ENCODE data around the gene UBTD2. TPM values are rescaled to one million over a fixed set of nuclear protein-coding genes. Genes with fewer than 3 reads are reported as not detected.
"Not testable (repeated sequence)": the region's sequence is repeated elsewhere in the genome, so short reads cannot be mapped to it uniquely, and the experiment has no call there.

Gene UBTD2
- total RNA-seq, 1 donor from 2014 or later, result 54.0 TPM

DNA sequence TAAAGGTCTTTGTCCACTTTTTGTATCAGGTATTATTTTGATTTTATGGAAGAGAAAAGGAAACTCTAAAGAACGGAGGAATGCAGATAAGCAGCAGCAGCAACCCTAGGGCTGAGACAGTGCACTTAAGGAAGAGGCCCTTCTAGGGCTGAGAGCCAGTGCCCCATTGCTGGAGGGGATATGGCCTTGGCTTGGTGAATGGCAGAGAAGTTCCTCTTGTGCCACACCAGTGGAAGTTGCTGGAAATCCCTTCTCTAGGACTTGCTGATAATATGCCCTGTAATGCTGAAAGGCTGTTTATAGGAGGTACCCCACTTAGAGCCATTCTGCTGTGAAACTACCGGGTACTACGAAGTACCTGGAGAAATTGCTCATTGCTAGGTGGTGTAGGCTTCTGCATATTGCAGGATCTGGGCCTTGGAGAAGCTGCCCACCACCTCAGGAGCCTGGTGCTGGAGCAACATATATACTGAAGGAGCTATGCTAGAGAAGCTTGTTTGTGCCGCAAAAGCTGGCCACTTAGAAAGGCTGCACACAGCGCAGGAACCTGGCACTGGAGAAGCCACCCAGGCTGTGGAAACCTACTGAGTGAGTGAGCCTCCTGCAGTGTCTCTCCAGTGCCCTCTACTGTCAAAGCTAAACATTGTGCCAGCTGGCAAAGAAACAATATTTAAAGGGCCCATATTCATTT lies 9.6 kb upstream of the UBTD2 start:
- DNase-seq (ENCODE audit: low read depth), result peak; percentile 69

DNA sequence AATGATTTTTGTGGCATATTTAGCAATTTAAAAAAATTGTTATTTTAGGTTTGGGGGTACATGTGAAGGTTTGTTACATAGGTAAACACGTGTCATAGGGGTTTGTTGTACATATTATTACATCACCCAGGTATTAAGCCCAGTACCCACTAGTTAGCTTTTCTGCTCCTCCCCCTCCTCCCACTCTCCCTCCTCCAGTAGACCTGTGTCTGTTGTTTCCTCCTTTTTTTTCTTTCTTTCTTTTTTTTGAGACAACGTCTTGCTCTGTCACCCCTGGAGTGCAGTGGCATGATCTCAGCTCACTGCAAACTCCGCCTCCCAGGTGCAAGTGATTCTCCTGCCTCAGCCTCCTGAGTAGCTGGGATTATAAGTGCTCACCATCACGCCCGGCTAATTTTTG lies 8.3 kb upstream of the UBTD2 start:
- DNase-seq (ENCODE audit: low read depth), result not testable (repeated sequence)

DNA sequence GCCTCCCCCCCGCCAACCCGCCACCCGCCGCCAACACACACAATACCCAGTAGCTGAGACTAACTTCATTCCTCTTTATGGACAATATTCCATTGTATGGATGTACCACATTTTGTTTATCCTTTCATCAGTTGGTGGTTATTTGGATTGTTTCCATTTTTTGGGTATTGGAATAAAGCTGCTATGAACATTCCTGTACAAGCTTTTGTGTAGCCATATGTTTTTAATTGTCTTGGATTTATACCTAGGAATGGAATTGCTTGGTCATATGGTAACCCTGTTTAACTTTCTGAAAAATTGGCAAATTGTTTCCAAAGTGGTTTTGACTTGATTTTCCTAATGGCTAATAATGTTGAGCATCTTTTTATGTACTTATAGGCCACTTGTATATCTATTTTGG lies 4.9 kb upstream of the UBTD2 start:
- no peak for DNase-seq (ENCODE audit: low read depth)

DNA sequence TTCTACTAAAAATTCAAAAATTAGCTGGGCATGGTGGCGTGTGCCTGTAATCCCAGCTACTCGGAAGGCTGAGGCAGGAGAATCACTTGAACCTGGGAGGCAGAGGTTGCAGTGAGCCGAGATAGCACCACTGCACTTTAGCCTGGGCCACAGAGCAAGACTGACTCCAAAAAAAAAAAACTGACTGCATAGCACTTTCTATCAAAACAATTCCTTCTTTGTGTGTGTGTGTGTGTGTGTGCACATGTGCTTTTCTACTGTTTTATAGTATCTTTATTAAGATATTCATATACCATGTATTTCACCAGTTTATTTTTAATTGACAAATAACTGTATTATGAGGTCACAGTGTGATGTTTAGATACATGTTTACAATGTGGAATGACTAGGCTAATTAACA lies 3.6 kb upstream of the UBTD2 start:
- DNase-seq (ENCODE audit: low read depth), result not testable (repeated sequence)

DNA sequence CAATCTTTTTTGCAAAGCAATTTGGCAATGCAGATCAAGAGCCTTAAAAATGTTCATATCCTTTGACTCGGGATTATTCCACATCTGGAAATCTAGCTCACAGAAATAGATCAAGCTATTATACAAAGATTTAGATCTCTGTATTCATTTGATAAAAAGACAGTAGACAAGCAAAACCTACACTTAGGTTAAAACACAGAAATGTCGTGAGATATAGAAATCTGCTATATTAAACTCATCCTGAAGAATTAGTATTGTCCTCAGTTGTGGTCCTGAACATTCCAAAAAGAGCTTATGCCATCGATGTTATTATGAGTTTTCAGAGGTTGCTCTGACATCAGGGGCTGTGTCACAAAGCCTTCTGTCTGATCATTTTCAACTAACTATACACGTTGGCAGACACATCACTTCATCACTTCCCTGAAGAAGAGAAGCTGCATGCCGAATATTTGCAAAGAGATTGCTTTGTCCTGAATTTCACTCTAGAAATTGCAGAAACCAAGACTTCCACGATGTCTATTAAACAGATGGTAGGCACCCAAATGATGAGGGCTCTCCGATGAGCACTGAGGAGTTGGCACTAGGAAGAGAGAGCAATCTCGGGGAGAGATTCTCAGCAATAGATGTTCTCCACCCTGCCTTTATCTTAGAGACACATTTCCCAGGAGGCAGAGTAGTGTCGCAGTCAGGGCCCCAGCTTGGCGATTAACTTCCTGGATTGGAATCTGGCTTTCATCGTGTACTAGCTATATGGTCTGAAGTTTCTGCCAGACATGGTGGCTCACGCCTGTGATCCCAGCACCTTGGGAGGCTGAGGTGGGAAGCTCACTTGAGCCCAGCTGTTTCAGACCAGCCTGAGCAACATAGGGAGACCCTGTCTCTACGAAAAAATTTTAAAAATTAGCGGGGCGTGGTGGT lies 1.9 kb upstream of the UBTD2 start:
- DNase-seq (ENCODE audit: low read depth), result no peak

- no peak for DNase-seq (ENCODE audit: low read depth)
These were observed 1.0 kb upstream of the UBTD2 start for GRCh38 chr5:172284611-172284980.

- no peak for DNase-seq (ENCODE audit: low read depth)
These were observed 472 bp upstream of the UBTD2 start for GRCh38 chr5:172283862-172284610.

DNA sequence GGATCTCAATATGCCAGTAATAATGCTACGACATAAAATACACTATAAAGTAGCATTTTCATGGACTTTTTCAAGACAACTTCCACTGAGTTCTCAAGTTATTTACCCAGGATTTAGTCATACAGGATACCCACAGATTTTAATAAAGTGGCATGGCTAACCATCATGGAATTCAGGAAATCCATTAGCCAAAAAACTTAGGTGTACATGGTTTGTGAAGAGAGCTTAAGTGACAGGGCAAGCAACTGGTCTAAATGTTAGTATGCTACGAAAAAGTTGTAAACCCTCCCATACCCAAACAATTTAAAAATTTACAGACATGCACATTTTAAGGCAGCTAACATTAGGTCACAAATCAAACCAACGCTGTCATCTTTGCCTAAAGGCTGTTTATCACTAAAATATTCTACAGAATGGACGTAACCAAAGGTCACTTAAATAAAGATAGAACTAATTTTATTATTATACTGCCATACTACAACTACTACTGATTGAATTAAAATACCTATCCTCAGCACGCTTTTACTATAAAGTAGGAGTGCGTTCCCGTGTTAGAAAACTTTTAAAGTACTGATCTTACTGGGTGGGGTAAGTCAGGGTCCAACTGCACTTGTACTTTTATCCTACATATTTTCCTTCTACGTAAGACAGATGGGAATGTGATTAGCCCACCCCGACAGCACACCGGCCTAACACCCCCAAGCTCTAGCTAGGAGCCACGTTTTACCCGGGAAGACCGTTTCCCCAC lies 1.1 kb downstream of the UBTD2 start:
- DNase-seq (ENCODE audit: low read depth), result peak; percentile 48

DNA sequence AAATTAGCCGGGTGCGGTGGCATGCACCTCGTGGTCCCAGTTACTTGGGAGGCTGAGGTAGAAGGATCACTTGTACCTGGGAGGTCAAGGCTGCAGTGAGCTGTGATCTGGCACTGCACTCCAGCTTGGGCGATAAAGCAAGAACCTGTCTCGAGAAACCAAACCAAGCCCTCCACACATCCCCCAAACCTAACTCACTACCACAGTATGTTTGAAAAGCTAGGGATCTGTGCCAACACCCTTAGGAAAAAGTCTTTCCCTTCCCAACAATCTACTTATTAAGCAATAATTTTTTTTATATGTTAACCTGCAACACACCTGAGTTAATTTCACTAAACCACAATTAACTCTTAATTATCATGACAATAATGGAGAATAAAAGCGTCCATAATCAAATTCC lies 2.2 kb downstream of the UBTD2 start:
- DNase-seq (ENCODE audit: low read depth), result no peak

DNA sequence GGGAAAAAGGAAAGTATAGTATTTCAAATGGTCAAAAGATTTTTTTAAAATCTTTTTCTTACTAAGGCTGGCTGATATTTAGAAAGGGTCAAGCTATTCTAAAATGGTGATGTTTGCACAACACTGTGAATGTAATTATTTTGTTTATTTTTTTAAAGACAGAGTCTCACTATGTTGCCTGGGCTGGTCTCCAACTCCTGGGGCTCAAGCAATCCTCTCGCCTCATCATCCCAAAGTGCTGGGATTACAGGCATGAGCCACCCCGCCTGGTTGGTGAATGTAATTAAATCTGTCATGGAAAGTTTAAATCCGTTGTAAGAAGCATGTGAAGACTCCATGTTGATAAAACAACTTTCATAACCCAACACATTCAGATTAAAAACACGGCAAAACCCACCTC lies 2.6 kb downstream of the UBTD2 start:
- DNase-seq (ENCODE audit: low read depth), result no peak

DNA sequence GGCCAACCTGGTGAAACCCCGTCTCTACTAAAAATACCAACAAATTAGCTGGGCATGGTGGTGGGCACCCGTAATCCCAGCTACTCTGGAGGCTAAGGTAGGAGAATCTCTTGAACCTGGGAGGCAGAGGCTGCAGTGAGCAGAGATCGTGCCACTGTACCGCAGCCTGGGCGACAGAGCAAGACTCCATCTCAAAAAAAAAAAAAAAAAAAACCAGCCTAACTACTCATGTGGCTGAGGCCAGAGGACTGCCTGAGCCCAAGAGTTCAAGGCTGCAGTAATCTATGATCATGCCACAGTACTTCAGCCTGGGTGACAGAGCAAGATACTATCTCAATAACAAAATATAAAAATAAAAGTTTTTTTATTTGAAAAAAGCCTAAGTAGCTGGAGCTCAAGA lies 3.2 kb downstream of the UBTD2 start:
- no peak for DNase-seq (ENCODE audit: low read depth)

DNA sequence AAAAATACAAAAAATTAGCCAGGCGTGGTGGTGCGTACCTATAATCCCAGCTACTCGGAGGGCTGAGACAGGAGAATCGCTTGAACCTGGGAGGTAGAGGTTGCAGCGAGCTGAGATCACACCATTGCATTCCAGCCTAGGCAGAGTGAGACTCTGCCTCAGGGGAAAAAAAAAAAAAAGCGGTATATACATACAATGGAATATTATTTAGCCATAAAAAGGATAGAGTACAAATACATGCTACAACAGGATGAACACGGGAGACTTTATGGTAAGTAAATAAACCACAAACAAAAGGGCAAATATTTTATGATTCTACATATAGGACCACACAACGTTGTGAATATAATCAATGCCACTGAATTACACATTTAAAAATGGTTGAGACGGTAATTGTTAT lies 5.2 kb downstream of the UBTD2 start:
- no peak for DNase-seq (ENCODE audit: low read depth)

DNA sequence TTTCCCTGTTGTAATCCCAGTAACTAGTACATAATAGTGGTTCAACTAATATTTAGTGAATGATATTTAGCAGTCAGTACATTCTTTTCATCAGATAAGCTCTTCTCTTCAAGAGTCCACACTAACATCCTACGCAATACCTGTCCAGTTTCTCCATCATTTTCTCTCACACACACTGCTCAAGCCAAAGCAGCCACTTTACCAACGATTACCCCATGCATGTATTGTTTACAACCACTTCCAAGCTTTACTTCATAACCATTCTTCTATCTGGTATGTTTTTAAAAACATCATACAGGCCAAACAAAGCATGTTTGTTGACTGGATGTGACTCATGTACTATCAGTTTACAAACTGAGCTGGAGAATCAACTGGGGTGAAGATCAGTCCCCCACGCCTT lies 7.3 kb downstream of the UBTD2 start:
- DNase-seq (ENCODE audit: low read depth), result no peak

DNA sequence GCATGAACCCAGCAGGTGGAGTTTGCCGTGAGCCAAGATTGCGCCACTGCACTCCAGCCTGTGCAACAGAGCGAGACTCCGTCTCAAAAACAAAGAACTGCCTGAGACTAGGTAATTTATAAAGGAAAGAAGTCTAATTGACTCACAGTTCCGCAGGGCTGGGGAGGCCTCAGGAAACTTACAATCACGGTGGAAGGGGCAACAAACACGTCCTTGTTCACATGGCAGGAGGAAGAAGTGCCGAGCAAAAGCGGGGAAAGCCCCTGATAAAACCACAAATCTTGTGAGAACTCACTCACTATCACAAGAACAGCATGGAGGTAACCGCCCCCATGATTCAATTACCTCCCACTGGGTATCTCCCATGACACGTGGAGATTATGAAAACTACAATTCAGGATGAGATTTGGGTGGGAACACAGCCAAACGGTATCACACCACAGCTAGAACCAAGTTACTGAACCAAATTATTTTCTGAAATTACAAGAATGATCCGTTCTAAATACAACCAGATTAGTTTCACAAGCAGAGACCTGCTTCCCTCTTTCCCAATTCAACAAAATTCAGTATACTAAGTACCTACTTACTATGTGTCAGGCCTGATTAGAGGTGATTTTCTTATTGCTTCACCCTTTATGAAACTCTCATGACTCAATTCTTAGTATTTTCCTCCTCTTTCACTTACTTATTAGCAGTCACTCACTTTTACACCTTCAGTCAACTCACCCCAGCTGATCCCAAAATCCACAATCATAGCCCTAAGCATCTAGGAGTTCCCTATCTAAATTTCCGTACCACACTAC lies 8.4 kb downstream of the UBTD2 start:
- peak; percentile 93 for DNase-seq (ENCODE audit: low read depth)

- DNase-seq (ENCODE audit: low read depth), result no peak
These were observed 15.6 kb downstream of the UBTD2 start for GRCh38 chr5:172267943-172268342.

GRCh38 chr5:172266676-172267092 lies 16.9 kb downstream of the UBTD2 start:
- peak; percentile 13 for DNase-seq (ENCODE audit: low read depth)

DNA sequence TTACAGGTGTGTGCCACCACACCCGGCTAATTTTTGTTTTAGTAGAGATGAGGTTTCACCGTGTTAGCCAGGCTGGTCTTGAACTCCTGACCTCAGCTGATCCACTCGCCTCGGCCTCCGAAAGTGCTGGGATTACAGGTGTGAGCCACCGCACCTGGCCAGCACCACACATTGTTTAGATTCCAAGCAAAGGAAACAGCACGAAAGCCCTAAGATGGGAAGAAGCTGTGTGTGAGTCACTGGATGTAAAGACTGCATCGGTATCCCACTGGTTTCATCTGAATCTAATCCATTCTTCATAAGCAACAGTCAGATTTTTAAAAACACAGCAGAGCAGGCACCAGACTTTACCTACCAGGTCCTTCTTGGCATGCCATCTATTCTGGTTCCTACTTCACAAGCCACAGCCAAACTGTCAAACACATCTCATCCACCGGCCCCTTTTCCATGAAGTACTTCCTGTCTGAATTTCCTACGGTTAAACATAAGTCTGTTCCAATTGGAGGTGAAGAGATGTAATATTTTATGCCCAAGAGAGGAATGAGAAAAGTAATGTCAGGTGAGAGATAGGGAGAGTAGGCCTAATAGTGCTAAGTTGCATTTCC lies 17.4 kb downstream of the UBTD2 start:
- no peak for DNase-seq (ENCODE audit: low read depth)

DNA sequence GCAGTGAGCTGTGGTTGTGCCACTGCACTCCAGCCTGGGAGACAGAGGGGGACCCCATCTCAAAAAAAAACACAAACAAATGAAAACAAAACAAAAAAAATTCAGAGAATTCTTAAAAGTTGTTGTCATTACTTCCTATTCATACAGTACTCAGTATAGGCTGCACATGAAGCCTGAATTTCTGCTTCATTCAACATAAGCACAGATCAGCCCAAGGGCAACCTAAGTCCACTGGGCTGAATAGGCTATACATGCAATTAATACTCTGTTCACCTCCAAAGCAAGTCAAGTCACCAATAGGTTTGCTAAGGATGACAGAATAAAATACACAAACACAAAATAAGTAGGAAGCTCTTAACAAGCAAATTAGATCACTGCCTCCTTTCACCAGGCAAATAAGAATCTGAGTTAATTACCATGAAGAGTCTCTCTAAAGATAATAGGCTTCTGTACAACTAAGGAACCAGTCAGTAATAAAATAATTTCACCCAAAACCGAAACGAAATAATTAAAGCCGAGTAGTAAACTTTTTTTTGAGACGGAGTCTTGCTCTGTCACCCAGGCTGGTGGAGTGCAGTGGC lies 18.7 kb downstream of the UBTD2 start:
- DNase-seq (ENCODE audit: low read depth), result no peak

DNA sequence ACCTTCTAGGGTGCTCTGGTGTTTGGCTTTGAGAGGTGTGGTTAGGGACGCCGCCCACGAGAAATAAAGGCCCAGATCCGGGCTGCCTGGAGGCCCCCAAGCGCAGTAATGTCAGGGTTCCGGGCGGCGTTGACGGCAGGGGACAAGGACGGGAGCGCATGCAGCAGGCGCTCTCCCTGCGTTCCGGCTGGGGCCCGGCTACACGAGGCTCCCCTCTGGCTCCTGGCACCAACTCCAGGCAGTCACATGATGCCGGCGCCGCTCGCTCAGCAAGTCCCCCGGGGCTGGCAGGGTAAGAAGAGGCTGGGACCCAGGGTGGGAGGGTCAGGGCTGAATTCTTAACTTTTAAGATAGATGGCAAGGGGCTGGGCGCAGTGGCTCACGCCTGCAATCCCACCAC lies 28.1 kb downstream of the UBTD2 start:
- no peak for DNase-seq (ENCODE audit: low read depth)

- DNase-seq (ENCODE audit: low read depth), result no peak
These were observed 31.1 kb downstream of the UBTD2 start for GRCh38 chr5:172252501-172252900.

Data from renal cortical epithelial cell (primary cell).